ENCODE measurements around the gene ABCF3. TPM values are rescaled to one million over a fixed set of nuclear protein-coding genes. Genes with fewer than 3 reads are reported as not detected.

The ABCF3 gene
- total RNA-seq, 1 donor from 2014 or later = 94.0 TPM

DNA sequence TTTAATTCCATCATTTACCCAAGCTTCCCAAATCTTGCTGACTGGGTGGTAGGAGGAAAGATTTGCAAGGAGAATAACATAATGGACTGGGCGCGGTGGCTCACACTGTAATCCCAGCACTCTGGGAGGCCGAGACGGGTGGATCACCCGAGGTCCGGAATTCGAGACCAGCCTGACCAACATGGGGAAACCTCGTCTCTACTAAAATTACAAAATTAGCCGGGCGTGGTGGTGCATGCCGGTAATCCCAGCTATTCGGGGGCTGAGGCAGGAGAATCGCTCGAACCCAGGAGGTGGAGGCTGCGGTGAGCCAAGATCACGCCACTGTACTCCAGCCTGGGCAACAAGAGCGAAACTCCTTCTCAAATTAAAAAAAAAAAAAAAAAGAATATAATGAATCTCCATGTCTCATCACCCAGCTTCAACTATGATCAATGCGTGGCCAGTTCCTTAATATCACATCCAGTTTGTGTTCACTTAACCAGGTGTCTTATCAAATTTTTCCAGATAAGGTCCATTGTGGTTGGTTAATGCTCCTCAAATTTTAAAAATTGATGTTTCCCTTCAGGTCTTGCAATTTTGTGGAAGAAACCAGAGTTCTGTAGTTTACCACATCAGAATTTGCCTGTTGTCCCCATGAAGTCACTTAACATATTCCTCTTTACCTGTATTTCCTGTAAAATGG, 1.3 kb upstream of the ABCF3 start:
- Histone ChIP-seq H3K36me3 (peaks cover 0 to 58% of the 10 kb centered on the region in 2 donors), H3K4me1 (peaks cover 33% of the 10 kb centered on the region), H3K27ac (peak overlapping the region; percentile 74), H3K27me3 (no peaks in the 10 kb centered on the region), H3K4me3 (no peak overlapping the region), H3K9me3 (no peaks in the 10 kb centered on the region)
- TF ChIP-seq, protein P1, sequence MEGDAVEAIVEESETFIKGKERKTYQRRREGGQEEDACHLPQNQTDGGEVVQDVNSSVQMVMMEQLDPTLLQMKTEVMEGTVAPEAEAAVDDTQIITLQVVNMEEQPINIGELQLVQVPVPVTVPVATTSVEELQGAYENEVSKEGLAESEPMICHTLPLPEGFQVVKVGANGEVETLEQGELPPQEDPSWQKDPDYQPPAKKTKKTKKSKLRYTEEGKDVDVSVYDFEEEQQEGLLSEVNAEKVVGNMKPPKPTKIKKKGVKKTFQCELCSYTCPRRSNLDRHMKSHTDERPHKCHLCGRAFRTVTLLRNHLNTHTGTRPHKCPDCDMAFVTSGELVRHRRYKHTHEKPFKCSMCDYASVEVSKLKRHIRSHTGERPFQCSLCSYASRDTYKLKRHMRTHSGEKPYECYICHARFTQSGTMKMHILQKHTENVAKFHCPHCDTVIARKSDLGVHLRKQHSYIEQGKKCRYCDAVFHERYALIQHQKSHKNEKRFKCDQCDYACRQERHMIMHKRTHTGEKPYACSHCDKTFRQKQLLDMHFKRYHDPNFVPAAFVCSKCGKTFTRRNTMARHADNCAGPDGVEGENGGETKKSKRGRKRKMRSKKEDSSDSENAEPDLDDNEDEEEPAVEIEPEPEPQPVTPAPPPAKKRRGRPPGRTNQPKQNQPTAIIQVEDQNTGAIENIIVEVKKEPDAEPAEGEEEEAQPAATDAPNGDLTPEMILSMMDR (IDR thresholded peaks at IDR 0.05) = no peak
- no peak for TF ChIP-seq POLR2AphosphoS5 (IDR thresholded peaks at IDR 0.05; ENCODE audit: insufficient read depth in 1 of 2, low read depth in 1 of 2)
- no peak for TF ChIP-seq POLR2A (IDR thresholded peaks at IDR 0.05)
- intact Hi-C loops (cut with DNase I) = loop anchor here (5.0 to 10.0 kb wide), 2 partner anchors 47 to 150 kb away; partner anchors contain the start of genes EIF2B5 and FAM131A
- DNase-seq (ENCODE audit: extremely low spot score in 2 of 2) = no peak

DNA sequence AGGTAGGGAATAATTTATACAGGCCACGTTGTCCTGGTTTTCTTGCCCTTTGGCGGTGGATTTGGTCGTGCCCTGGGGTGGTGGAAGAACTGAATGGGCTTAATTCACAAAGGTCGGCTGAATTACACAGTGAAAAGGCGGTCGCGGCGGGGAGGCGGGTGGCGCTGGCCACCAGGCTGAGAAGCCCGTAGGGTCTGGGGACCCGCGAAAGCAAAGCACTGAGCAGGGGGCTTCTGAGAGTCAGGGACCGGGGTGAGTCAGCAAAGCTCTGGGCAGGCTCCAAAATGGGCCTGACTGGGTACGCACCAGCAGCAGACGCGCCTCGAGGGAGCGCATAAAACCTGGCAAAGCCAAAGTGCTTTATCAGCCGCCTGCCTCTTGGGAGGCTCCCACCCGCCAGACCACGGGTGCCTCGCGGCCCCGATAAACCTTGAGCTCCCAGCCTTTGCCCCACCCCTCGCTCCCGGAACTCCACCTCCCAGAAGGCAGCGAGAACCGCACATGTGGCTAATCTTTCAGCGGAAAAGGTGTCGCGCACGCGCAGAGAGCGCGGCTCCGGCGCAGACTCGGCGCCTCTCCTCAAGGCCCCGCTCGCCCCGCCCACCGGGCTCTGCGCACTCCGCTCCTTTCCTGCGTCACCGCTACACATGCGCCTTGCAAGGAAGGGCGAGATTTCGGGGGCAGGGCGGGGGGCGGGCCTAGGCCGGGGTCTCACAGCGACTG, 377 bp upstream of the ABCF3 start:
- Histone ChIP-seq H3K4me3 (peak overlapping the region; percentile 97 to 98), H3K36me3 (peaks cover 0 to 58% of the 10 kb centered on the region in 2 donors), H3K9me3 (no peaks in the 10 kb centered on the region), H3K4me1 (peaks cover 33% of the 10 kb centered on the region), H3K27ac (peak overlapping the region; percentile 74), H3K27me3 (no peaks in the 10 kb centered on the region)
- TF ChIP-seq POLR2AphosphoS5 (IDR thresholded peaks at IDR 0.05; ENCODE audit: insufficient read depth in 1 of 2, low read depth in 1 of 2) = peak in 1 of 2 donors; percentile 99
- TF ChIP-seq, protein P1 (IDR thresholded peaks at IDR 0.05) = no peak
- no peak for TF ChIP-seq POLR2A (IDR thresholded peaks at IDR 0.05)
- DNase-seq (ENCODE audit: extremely low spot score in 2 of 2) = peak; percentile 99 to 100
- intact Hi-C loops (cut with DNase I) = loop anchor here (5.0 to 10.0 kb wide), 2 partner anchors 48 to 149 kb away; partner anchors contain the start of genes EIF2B5 and FAM131A

DNA sequence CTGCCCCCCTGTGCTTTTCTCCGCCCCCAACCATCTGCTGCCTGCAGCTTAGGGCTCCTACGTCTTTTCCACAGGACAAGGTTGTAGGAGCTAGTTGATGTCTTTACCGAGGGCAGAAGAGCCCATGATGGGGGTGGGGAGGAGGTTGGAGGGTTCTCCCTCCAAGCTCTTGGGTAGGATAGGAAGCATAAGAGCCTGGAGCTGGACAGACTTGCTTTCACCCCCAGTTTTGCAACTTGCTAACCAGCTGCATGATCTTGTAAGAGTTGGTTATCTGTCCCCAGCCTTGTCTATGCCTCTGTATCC, 856 bp downstream of the ABCF3 start:
- intact Hi-C loops (cut with DNase I) = loop anchor here (5.0 to 10.0 kb wide), 2 partner anchors 50 to 148 kb away; partner anchors contain the start of genes EIF2B5 and FAM131A
- H3K36me3 ChIP-seq = peaks cover 0 to 58% of the 10 kb centered on the region in 2 donors
- H3K27me3 ChIP-seq = no peaks in the 10 kb centered on the region
- H3K4me3 ChIP-seq = peak overlapping the region; percentile 97 to 98
- H3K27ac ChIP-seq = peak overlapping the region; percentile 71
- DNase-seq (ENCODE audit: extremely low spot score in 2 of 2) = no peak
- peaks cover 33% of the 10 kb centered on the region for H3K4me1 ChIP-seq
- TF ChIP-seq POLR2AphosphoS5 (IDR thresholded peaks at IDR 0.05; ENCODE audit: insufficient read depth in 1 of 2, low read depth in 1 of 2) (no peak), POLR2A (IDR thresholded peaks at IDR 0.05) (no peak)
- TF ChIP-seq, protein P1 (IDR thresholded peaks at IDR 0.05) = no peak
- no peaks in the 10 kb centered on the region for H3K9me3 ChIP-seq

DNA sequence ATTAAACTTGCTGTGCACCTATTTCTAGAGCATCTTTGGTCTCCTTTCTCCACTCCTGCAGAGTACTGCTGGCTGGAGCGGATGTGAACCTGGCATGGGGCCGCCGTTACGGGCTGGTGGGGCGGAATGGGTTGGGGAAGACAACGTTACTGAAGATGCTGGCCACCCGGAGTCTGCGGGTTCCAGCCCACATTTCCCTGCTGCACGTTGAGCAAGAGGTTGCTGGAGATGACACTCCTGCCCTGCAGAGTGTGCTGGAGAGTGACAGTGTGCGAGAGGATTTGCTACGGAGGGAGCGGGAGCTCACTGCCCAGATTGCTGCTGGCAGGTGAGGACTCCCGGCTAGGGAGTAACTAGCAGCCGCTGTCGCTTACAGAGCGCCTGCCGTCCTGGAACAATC, 2.1 kb downstream of the ABCF3 start:
- no peak for TF ChIP-seq POLR2AphosphoS5 (IDR thresholded peaks at IDR 0.05; ENCODE audit: insufficient read depth in 1 of 2, low read depth in 1 of 2)
- no peak for TF ChIP-seq POLR2A (IDR thresholded peaks at IDR 0.05)
- TF ChIP-seq, protein P1 (IDR thresholded peaks at IDR 0.05) = no peak
- DNase-seq (ENCODE audit: extremely low spot score in 2 of 2) = peak in 1 of 2 donors; percentile 72
- H3K27ac ChIP-seq = no peak overlapping the region
- H3K9me3 ChIP-seq = no peaks in the 10 kb centered on the region
- no peak overlapping the region for H3K4me3 ChIP-seq
- intact Hi-C loops (cut with DNase I) = loop anchor here (5.0 to 10.0 kb wide), 2 partner anchors 51 to 147 kb away; partner anchors contain the start of genes EIF2B5 and FAM131A
- H3K27me3 ChIP-seq = no peaks in the 10 kb centered on the region
- peaks cover 33% of the 10 kb centered on the region for H3K4me1 ChIP-seq
- peaks cover 0 to 58% of the 10 kb centered on the region in 2 donors for H3K36me3 ChIP-seq

Measured in vagina (tissue), 2 donors.